ENCODE measurements around the gene NDOR1.

NDOR1 gene

DNA sequence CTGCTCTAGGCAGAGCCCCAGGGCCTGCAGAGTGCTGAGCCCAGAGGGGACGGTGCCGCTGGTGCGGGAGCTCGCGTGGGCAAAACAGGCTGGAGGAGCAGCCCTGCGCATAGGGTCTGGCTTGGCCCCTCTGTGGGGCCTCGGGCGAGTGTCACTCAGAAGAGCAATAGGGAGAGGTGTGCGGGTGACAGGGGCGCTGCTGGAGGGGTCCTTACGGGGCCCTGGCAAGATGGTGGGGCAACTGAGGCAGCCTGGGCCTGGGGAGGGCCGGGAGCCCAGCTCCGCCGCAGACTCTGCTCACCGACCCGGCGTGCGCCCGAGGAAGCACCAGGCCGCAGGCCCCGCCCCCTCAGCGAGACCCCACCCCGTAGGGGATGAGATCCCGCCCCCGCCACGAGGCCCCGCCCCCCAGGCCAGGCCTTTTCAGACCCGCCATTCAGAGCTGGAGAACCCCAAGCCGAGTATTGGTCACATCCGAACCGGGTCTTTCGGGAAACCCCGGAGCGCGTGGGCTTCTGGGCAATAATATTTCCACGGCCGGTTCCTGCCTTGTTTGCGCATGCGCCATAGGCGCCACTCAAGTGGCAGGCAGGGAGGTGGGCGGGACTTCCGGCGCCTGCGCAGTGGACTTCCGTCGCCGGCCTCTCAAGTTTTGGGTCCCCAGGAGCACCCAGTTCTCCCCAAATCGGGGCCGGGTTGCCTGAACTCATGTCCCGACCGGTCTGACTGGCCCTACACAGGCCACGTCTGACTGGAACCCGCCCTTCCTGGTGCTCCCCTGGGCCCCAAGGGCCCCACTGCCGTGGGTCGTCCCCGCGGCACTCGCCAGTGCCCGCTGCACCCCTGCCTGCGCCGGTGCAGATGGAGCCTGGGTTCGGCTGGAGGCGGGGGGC lies 17.8 kb downstream of the NDOR1 start:
- TF ChIP-seq, protein P1, sequence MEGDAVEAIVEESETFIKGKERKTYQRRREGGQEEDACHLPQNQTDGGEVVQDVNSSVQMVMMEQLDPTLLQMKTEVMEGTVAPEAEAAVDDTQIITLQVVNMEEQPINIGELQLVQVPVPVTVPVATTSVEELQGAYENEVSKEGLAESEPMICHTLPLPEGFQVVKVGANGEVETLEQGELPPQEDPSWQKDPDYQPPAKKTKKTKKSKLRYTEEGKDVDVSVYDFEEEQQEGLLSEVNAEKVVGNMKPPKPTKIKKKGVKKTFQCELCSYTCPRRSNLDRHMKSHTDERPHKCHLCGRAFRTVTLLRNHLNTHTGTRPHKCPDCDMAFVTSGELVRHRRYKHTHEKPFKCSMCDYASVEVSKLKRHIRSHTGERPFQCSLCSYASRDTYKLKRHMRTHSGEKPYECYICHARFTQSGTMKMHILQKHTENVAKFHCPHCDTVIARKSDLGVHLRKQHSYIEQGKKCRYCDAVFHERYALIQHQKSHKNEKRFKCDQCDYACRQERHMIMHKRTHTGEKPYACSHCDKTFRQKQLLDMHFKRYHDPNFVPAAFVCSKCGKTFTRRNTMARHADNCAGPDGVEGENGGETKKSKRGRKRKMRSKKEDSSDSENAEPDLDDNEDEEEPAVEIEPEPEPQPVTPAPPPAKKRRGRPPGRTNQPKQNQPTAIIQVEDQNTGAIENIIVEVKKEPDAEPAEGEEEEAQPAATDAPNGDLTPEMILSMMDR (IDR thresholded peaks at IDR 0.05; ENCODE audit: unreplicated experiment in 3 of 3) = no peak
- Mint-ChIP-seq H3K27ac (peak overlapping the region in 2 of 3 experiments; percentile 68 to 74), H3K36me3 (ENCODE audit: low read depth) (no peaks in the 10 kb centered on the region), H3K4me3 (peak overlapping the region; percentile 84), H3K27me3 (ENCODE audit: low read depth) (peaks cover 4% of the 10 kb centered on the region), H3K9me3 (no peaks in the 10 kb centered on the region), H3K4me1 (peaks cover 5% of the 10 kb centered on the region)

- peaks cover 5% of the 10 kb centered on the region for H3K4me1 Mint-ChIP-seq
- no peaks in the 10 kb centered on the region for H3K36me3 Mint-ChIP-seq (ENCODE audit: low read depth)
- H3K27ac Mint-ChIP-seq = peak within 1 kb of the TSS in 1 of 3 experiments; percentile 76
- H3K27me3 Mint-ChIP-seq (ENCODE audit: low read depth) = peaks cover 4% of the 10 kb centered on the region
- H3K4me3 Mint-ChIP-seq = peak within 1 kb of the TSS; percentile 84
- TF ChIP-seq, protein P1 (IDR thresholded peaks at IDR 0.05; ENCODE audit: unreplicated experiment in 3 of 3) = no peak
- no peaks in the 10 kb centered on the region for H3K9me3 Mint-ChIP-seq
Observed at GRCh38 chr9:137224830-137225694, 19.6 kb downstream of the NDOR1 start, which contains the start of gene CYSRT1. Gene CYSRT1 (plus strand): TSS chr9:137225174. CDS start chr9:137225622, 448 bp downstream.

GRCh38 chr9:137225699-137226331 lies 20.3 kb downstream of the NDOR1 start:
- no peaks in the 10 kb centered on the region for H3K36me3 Mint-ChIP-seq (ENCODE audit: low read depth)
- H3K27me3 Mint-ChIP-seq (ENCODE audit: low read depth) = peaks cover 4% of the 10 kb centered on the region
- TF ChIP-seq, protein P1 (IDR thresholded peaks at IDR 0.05; ENCODE audit: unreplicated experiment in 3 of 3) = no peak
- peak overlapping the region in 2 of 3 experiments; percentile 37 to 44 for H3K4me3 Mint-ChIP-seq
- peaks cover 5% of the 10 kb centered on the region for H3K4me1 Mint-ChIP-seq
- no peak overlapping the region for H3K27ac Mint-ChIP-seq
- no peaks in the 10 kb centered on the region for H3K9me3 Mint-ChIP-seq

DNA sequence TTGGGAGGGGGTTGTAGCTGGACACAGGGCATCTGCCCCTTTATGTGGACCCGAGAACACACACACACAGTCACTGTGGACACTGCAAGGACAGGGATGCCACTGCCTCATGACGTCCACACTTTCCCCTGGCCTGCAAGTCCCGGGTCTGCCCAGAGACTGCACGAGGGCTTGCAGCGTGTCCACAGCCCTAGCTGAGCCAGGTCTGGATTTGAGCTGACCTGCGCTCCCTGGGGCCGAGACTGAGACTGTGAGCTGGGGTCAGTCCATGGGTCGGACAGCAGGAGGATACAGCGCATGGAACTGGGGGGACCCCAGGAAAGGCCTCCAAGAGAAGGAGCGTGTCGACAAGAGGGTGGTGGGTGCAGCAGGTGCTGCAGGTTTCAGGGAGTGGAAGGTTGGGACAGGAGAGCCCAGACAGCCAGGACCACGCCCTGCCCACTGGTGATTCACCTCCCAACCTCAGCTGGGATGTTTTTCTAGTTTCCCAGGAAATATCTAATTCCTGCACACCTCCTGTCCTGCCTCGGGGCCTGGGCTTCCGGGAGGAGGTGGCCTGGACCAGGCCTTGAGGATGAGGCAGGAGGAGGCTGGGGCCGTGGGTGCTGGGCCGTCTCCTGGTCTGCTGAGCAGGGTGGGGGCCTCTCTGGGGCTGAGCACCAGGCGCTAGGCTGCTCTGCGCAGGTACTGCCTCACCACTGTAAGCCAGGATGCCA lies 21.0 kb downstream of the NDOR1 start:
- peaks cover 4% of the 10 kb centered on the region for H3K27me3 Mint-ChIP-seq (ENCODE audit: low read depth)
- peak overlapping the region in 1 of 3 experiments; percentile 37 for H3K4me3 Mint-ChIP-seq
- no peaks in the 10 kb centered on the region for H3K9me3 Mint-ChIP-seq
- H3K4me1 Mint-ChIP-seq = peaks cover 5% of the 10 kb centered on the region
- H3K36me3 Mint-ChIP-seq (ENCODE audit: low read depth) = no peaks in the 10 kb centered on the region
- H3K27ac Mint-ChIP-seq = no peak overlapping the region
- TF ChIP-seq, protein P1 (IDR thresholded peaks at IDR 0.05; ENCODE audit: unreplicated experiment in 3 of 3) = no peak
